ENCODE results near the gene TPP2.

DNA sequence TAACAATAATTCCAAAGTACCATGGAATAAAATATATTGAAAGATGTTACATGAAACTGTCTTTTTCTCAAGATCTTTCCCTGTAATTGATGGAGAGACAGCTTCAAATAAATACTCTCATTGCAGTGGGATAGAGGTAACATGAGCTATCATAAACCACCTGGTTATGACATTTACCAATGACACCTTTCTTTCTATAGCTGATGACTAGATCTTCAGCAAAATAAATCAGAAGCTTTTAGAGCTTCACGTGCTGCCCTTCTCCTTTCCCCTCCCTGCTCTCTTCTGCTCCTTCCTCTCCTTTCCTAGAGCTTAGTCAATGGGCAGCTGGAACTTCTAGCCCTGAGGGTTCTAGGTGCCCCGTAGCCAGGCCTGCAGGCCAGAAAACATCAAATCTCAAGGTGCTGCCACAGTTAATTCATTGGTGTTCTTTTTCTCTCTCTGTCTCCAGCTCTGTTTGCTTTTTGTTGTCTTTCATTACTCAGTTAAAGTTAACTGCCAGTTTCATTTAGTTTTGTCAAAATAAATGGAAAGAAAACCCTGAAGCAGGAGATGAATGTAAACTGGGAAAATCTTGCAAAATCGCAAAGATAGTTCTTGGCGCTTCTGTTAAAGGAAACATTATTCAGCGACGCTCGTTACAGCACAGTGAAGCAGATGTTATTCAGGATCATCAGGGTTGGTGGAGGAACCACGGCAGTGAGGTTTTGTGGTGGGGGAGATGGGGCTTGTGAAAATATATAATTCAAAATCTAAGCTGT lies 106.4 kb downstream of the TPP2 start:
- TF ChIP-seq EZH2phosphoT487 (IDR thresholded peaks at IDR 0.05; ENCODE audit: borderline replicate concordance, low read depth, low read length) = no peak
- TF ChIP-seq, protein P1, sequence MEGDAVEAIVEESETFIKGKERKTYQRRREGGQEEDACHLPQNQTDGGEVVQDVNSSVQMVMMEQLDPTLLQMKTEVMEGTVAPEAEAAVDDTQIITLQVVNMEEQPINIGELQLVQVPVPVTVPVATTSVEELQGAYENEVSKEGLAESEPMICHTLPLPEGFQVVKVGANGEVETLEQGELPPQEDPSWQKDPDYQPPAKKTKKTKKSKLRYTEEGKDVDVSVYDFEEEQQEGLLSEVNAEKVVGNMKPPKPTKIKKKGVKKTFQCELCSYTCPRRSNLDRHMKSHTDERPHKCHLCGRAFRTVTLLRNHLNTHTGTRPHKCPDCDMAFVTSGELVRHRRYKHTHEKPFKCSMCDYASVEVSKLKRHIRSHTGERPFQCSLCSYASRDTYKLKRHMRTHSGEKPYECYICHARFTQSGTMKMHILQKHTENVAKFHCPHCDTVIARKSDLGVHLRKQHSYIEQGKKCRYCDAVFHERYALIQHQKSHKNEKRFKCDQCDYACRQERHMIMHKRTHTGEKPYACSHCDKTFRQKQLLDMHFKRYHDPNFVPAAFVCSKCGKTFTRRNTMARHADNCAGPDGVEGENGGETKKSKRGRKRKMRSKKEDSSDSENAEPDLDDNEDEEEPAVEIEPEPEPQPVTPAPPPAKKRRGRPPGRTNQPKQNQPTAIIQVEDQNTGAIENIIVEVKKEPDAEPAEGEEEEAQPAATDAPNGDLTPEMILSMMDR (conservative IDR thresholded peaks at IDR 0.05; ENCODE audit: low read length) = no peak
